Chondrocyte (in vitro differentiated cells): ENCODE measurements around the gene UNKL. TPM values are rescaled to one million over a fixed set of nuclear protein-coding genes. Genes with fewer than 3 reads are reported as not detected.

Source experiments
- DNase-seq: peaks from one replicate; pipeline ENCODE4 v3.0.0; 2021; ENCODE audit warnings: mixed read lengths, low spot score
- H3K27ac Mint-ChIP-seq: one replicate; pipeline ENCODE4 v1.8.0; 2021; ENCODE audit warnings: mild to moderate bottlenecking, moderate library complexity, mixed read lengths; ENCODE audit not compliant: unreplicated experiment
- H3K27me3 Mint-ChIP-seq: 2 replicates; pipeline ENCODE4 v1.8.0; 2021; ENCODE audit warnings: low read depth, mixed read lengths
- H3K36me3 Mint-ChIP-seq: 2 replicates; pipeline ENCODE4 v1.8.0; 2021; ENCODE audit warnings: low read depth, mixed read lengths
- H3K4me1 Mint-ChIP-seq: 2 replicates; pipeline ENCODE4 v1.8.0; 2021; ENCODE audit warnings: low read depth, mild to moderate bottlenecking, mixed read lengths
- H3K4me3 Mint-ChIP-seq: one replicate; pipeline ENCODE4 v1.8.0; 2021; ENCODE audit warnings: mild to moderate bottlenecking, moderate library complexity, mixed read lengths; ENCODE audit not compliant: unreplicated experiment
- H3K9me3 Mint-ChIP-seq: 2 replicates; pipeline ENCODE4 v1.8.0; 2021; ENCODE audit warnings: low read depth, mixed read lengths
- CTCF ChIP-seq: fragments of 200-600 bp; sonication (generic); IDR thresholded peaks from 2 replicates; pipeline ENCODE4 v1.5.0; 2021; ENCODE audit warnings: antibody characterized with exemption, mild to moderate bottlenecking, moderate library complexity
- total RNA-seq: library from RNA; stranded (reverse); gene quantifications from 3 replicates; pipeline ENCODE4 v1.2.1, GENCODE V29; 2021

UNKL gene
- total RNA-seq, 1 donor from 2014 or later: 12.6 TPM

- no peaks in the 10 kb centered on the region for H3K9me3 Mint-ChIP-seq
- no peak for DNase-seq
- peaks cover 4% of the 10 kb centered on the region for H3K36me3 Mint-ChIP-seq
- TF ChIP-seq CTCF: no peak
- H3K4me3 Mint-ChIP-seq: no peak overlapping the region
- no peaks in the 10 kb centered on the region for H3K4me1 Mint-ChIP-seq
- H3K27ac Mint-ChIP-seq: no peak overlapping the region
- no peaks in the 10 kb centered on the region for H3K27me3 Mint-ChIP-seq
Measured at GRCh38 chr16:1445518-1446203, 31.2 kb upstream of the UNKL start.

GRCh38 chr16:1444730-1445517 is 30.4 kb upstream of the UNKL start:
- no peak for DNase-seq
- no peaks in the 10 kb centered on the region for H3K27me3 Mint-ChIP-seq
- no peak for TF ChIP-seq CTCF
- no peak overlapping the region for H3K4me3 Mint-ChIP-seq
- no peaks in the 10 kb centered on the region for H3K4me1 Mint-ChIP-seq
- H3K9me3 Mint-ChIP-seq: no peaks in the 10 kb centered on the region
- H3K27ac Mint-ChIP-seq: no peak overlapping the region
- peaks cover 6% of the 10 kb centered on the region for H3K36me3 Mint-ChIP-seq

GRCh38 chr16:1443980-1444729 is 29.7 kb upstream of the UNKL start, which contains the start of gene CCDC154:
CCDC154 (minus strand) TSS chr16:1444556; CDS start chr16:1444322, 234 bp downstream.
- Mint-ChIP-seq H3K9me3 (no peaks in the 10 kb centered on the region), H3K4me1 (no peaks in the 10 kb centered on the region), H3K36me3 (peaks cover 1% of the 10 kb centered on the region), H3K27me3 (no peaks in the 10 kb centered on the region), H3K27ac (no peak within 1 kb of the TSS), H3K4me3 (no peak within 1 kb of the TSS)
- TF ChIP-seq CTCF: no peak
- no peak for DNase-seq

- Mint-ChIP-seq H3K27ac (no peak overlapping the region), H3K4me3 (no peak overlapping the region), H3K4me1 (no peaks in the 10 kb centered on the region), H3K36me3 (peaks cover 1% of the 10 kb centered on the region), H3K27me3 (no peaks in the 10 kb centered on the region), H3K9me3 (no peaks in the 10 kb centered on the region)
- TF ChIP-seq CTCF: no peak
- no peak for DNase-seq
Measured at GRCh38 chr16:1443403-1443973, 29.0 kb upstream of the UNKL start.

- H3K4me1 Mint-ChIP-seq: no peaks in the 10 kb centered on the region
- H3K36me3 Mint-ChIP-seq: peaks cover 1% of the 10 kb centered on the region
- DNase-seq: no peak
- no peak overlapping the region for H3K4me3 Mint-ChIP-seq
- no peaks in the 10 kb centered on the region for H3K27me3 Mint-ChIP-seq
- H3K27ac Mint-ChIP-seq: no peak overlapping the region
- no peaks in the 10 kb centered on the region for H3K9me3 Mint-ChIP-seq
- TF ChIP-seq CTCF: no peak
Measured at GRCh38 chr16:1442697-1443096, 28.2 kb upstream of the UNKL start.
